Esophagus muscularis mucosa (tissue), 4 donors: ENCODE data around the gene ARCN1. TPM values are rescaled to one million over a fixed set of nuclear protein-coding genes. Genes with fewer than 3 reads are reported as not detected.

ENCODE experiments used
- DNase-seq: peaks from one replicate; pipeline ENCODE4 v3.0.0-alpha.2; 2017; ENCODE audit errors: extremely low spot score
- H3K27ac ChIP-seq, 4 donors: fragments of 200-600 bp; sonication (generic); replicated peaks in 1 of 4; 1 replicate in 3 of 4; 2 replicates in 1 of 4; pipeline ENCODE4 v1.5.1; 2016 to 2019; ENCODE audit warnings: mild to moderate bottlenecking in 1 of 4
- H3K27me3 ChIP-seq, 4 donors: fragments of 200-600 bp; sonication (generic); one replicate each; pipeline versions ENCODE4 v1.5.1 to v1.6.0; 2016 to 2019
- H3K36me3 ChIP-seq, 4 donors: fragments of 200-600 bp; sonication (generic); one replicate each; pipeline ENCODE4 v1.5.1; 2016 to 2019
- H3K4me1 ChIP-seq, 4 donors: fragments of 200-600 bp; sonication (generic); one replicate each; pipeline ENCODE4 v1.5.1; 2016 to 2019
- H3K4me3 ChIP-seq, 4 donors: fragments of 200-600 bp; sonication (generic); 1 replicate in 2 of 4; 2 replicates in 2 of 4; pipeline ENCODE4 v1.5.1; 2016 to 2019; ENCODE audit warnings: mild to moderate bottlenecking in 4 of 4, moderate library complexity in 1 of 4
- H3K9me3 ChIP-seq, 4 donors: fragments of 200-600 bp; sonication (generic); 1 replicate in 3 of 4; 2 replicates in 1 of 4; pipeline ENCODE4 v1.5.1; 2016 to 2019
- EP300 ChIP-seq: sonication (generic); formaldehyde crosslinking; IDR thresholded peaks from one replicate; pipeline ENCODE4 v1.6.1; 2017; ENCODE audit warnings: antibody characterized with exemption
- POLR2A ChIP-seq: fragments of 450-650 bp; IDR thresholded peaks from one replicate; pipeline ENCODE4 v1.6.1; 2017; ENCODE audit warnings: antibody characterized with exemption, moderate library complexity, mild to moderate bottlenecking, low read depth
- POLR2AphosphoS5 ChIP-seq, 2 donors: sonication (generic); formaldehyde crosslinking; IDR thresholded peaks; one replicate each; pipeline ENCODE4 v1.6.1; 2017; ENCODE audit warnings: antibody characterized with exemption in 2 of 2
- WGBS: methylation state at CpG from one replicate; pipeline ENCODE4 v1.1.5; 2018; 5-methylcytosine and 5-hydroxymethylcytosine counted together
- intact Hi-C: fragments of 100-400 bp; cut with DNase I; formaldehyde crosslinking; loops from one replicate; pipeline ENCODE4 v1.15.1; 2023
- total RNA-seq, 4 donors: library from RNA; depleted of rRNA; stranded (reverse); fragments of >200 nt; gene quantifications; one replicate each; pipeline versions ENCODE4 v1.1.0 to v1.2.1, GENCODE V29; 2016
- TF ChIP-seq, protein P1 (sequence below), 3 experiments: fragments of 200-600 bp in 2 of 3; fragments of 450-650 bp in 1 of 3; sonication (generic) in 2 of 3; IDR thresholded peaks; one replicate each; pipeline ENCODE4 v1.5.1; 2017 to 2019; ENCODE audit warnings: antibody characterized with exemption in 3 of 3, mild to moderate bottlenecking in 2 of 3, moderate library complexity in 1 of 3

Gene ARCN1
- total RNA-seq, 4 donors from 2014 or later, result 83.9 to 115 (median 102) TPM

DNA sequence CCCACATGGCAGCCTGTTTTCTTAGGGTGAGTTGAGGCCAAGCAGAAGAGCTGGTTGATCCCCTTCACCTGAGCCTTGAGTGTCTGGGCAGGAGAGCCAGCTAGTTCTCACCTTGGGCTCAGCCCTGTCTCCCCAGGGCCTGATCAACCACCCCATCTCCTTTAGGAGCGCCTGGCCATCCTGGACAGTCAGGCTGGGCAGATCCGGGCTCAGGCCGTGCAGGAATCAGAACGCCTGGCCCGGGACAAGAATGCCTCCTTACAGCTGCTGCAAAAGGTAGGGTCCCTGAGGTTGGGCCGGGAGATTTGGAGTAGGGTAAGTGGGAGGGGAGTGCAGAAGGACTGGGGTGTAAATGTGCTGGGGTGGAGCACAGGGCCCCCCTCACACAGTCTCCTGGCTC lies 66.5 kb downstream of the ARCN1 start:
- TF ChIP-seq POLR2A, result no peak
- TF ChIP-seq POLR2AphosphoS5 (IDR thresholded peaks at IDR 0.05), result no peak
- no peak for TF ChIP-seq EP300
- TF ChIP-seq, protein P1, sequence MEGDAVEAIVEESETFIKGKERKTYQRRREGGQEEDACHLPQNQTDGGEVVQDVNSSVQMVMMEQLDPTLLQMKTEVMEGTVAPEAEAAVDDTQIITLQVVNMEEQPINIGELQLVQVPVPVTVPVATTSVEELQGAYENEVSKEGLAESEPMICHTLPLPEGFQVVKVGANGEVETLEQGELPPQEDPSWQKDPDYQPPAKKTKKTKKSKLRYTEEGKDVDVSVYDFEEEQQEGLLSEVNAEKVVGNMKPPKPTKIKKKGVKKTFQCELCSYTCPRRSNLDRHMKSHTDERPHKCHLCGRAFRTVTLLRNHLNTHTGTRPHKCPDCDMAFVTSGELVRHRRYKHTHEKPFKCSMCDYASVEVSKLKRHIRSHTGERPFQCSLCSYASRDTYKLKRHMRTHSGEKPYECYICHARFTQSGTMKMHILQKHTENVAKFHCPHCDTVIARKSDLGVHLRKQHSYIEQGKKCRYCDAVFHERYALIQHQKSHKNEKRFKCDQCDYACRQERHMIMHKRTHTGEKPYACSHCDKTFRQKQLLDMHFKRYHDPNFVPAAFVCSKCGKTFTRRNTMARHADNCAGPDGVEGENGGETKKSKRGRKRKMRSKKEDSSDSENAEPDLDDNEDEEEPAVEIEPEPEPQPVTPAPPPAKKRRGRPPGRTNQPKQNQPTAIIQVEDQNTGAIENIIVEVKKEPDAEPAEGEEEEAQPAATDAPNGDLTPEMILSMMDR (IDR thresholded peaks at IDR 0.05), result no peak
- intact Hi-C loops, result no loop called here
- peaks cover 39 to 58% (median 54%) of the 10 kb centered on the region in 4 donors for H3K4me1 ChIP-seq
- H3K9me3 ChIP-seq, result no peaks in the 10 kb centered on the region
- no peak for DNase-seq
- peak overlapping the region in 1 of 4 donors; percentile 27 for H3K27ac ChIP-seq
- 80% methylated on average over 2 of the region's 6 CpGs for WGBS
- H3K27me3 ChIP-seq, result no peaks in the 10 kb centered on the region
- peaks cover 16 to 100% (median 69%) of the 10 kb centered on the region in 4 donors for H3K36me3 ChIP-seq
- no peak overlapping the region for H3K4me3 ChIP-seq

DNA sequence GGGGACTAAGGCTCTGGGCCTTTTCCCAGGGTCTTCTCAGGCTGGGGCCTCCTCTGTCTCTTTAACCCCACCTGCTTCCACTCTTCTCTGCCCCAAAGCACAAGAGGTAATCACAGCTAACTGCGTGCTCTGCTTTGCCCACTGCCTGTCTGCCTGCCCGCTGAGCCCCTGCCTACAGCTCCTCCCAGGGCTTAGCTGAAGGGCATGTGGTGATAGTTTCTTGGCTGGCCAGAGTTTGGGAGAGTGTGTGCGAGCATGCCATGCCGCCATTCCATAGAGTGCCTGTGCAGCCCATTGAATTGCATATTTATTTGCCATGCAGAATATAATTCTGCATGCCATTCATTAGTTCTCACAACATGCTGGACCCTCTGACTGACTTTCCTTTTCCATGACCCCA lies 67.7 kb downstream of the ARCN1 start:
- Histone ChIP-seq H3K4me3 (no peak overlapping the region), H3K27ac (no peak overlapping the region)
- 83% methylated on average over 4 of the region's 4 CpGs for WGBS

DNA sequence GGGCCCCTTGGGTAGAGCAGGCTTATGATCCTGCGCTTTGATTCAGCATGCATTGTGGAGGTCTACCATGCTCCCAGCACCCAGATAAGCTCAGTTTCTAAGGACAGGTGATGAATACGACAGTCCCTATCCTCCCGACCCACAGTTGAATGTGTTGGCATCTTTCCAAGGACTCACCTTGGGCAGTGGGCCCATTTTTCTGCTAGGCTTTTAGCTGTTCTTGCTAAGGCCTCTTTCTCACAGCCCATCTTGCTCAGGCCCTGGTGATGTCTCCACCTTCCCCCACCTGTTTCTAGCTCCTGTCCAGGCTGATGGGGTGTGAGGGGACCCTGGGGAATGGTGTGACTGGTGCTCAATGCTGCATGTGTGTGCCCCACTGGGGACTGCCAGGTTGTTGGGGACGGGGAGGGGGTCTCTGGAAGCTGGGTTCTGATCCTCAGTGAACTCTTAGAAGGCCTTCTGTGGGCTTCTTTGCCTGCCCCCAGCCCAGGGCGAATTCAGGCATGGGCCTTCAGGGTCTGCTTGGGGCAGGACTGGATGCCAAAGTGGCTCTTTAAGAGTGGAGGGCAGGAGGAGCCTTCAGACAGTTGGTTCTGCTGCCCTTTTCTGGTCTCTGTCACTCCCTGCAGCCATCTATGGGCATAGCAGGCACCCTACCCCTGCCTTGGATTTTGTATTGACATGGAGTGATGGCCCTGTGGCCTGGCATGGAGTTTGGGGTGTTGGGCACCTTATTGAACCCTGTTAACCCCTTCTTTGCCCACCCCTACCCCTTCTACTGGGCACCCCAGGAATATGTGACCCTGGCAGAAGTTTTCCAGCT lies 68.3 kb downstream of the ARCN1 start:
- no peak overlapping the region for H3K27ac ChIP-seq
- H3K9me3 ChIP-seq, result no peaks in the 10 kb centered on the region
- H3K27me3 ChIP-seq, result no peaks in the 10 kb centered on the region
- WGBS, result 68% methylated on average over 3 of the region's 5 CpGs
- intact Hi-C loops, result no loop called here
- no peak for DNase-seq
- H3K36me3 ChIP-seq, result peaks cover 35 to 100% (median 87%) of the 10 kb centered on the region in 4 donors
- H3K4me3 ChIP-seq, result no peak overlapping the region
- peaks cover 21 to 40% (median 37%) of the 10 kb centered on the region in 4 donors for H3K4me1 ChIP-seq
- no peak for TF ChIP-seq POLR2A
- TF ChIP-seq EP300, result no peak
- TF ChIP-seq POLR2AphosphoS5 (IDR thresholded peaks at IDR 0.05), result peak in 1 of 2 donors; percentile 15
- TF ChIP-seq, protein P1 (IDR thresholded peaks at IDR 0.05), result peak in 2 of 3 experiments; percentile 22 to 28

More for the DNA sequence above, 67.7 kb downstream of the ARCN1 start:
- intact Hi-C loops, result no loop called here
- Histone ChIP-seq H3K4me1 (peaks cover 27 to 46% (median 42%) of the 10 kb centered on the region in 4 donors), H3K9me3 (no peaks in the 10 kb centered on the region), H3K36me3 (peaks cover 28 to 100% (median 80%) of the 10 kb centered on the region in 4 donors), H3K27me3 (no peaks in the 10 kb centered on the region)
- no peak for TF ChIP-seq EP300
- TF ChIP-seq POLR2AphosphoS5 (IDR thresholded peaks at IDR 0.05), result no peak
- TF ChIP-seq POLR2A, result no peak
- TF ChIP-seq, protein P1 (IDR thresholded peaks at IDR 0.05), result no peak
- no peak for DNase-seq

DNA sequence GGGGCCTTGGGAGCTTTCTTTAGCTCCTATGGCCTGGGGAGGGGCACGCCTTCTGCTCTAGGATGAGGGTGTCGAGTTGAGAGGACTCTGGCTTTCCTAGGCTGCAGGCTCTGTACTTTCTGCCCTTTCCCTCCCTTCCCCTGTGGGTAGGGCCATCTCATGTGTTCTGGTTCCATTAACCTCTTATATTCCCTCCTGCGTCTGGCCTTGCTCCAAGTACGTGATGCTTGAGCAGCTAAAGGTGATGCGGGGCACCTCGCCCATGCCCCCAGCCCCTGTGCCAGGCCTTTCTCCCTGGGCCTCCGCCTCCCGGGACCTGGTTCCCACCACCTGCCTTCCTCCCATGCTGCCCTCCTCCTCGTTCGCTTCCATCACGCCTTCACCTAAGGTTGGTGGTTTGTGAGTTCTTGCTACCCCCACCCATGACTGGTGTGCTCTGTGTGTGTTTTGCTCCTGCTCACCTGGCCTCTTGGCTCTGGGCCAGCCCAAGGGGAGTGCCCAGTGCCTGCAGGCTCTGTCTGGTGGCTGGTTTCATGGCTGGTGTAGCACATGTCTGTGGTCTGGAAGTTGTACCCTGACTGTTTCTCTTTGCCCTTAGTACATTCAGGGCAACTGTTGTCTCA lies 69.3 kb downstream of the ARCN1 start:
- Histone ChIP-seq H3K4me3 (no peak overlapping the region), H3K36me3 (peaks cover 39 to 98% (median 91%) of the 10 kb centered on the region in 4 donors), H3K27me3 (no peaks in the 10 kb centered on the region), H3K27ac (no peak overlapping the region), H3K9me3 (no peaks in the 10 kb centered on the region), H3K4me1 (peaks cover 15 to 32% (median 31%) of the 10 kb centered on the region in 4 donors)
- WGBS, result 85% methylated on average over 11 of the region's 11 CpGs
- DNase-seq, result no peak
- intact Hi-C loops, result no loop called here
- TF ChIP-seq POLR2AphosphoS5 (IDR thresholded peaks at IDR 0.05) (no peak), EP300 (no peak)
